Left lung (tissue), 10 donors: Measurements from ENCODE around the gene RPL38. TPM values are rescaled to one million over a fixed set of nuclear protein-coding genes. Genes with fewer than 3 reads are reported as not detected.

Experiments used
- ATAC-seq: fragments of 200-7000 bp; cut with Tn5 transposase; one replicate; pipeline ENCODE4 v1.9.1; 2020; ENCODE audit warnings: moderate library complexity
- DNase-seq, 4 donors: peaks; one replicate each; pipeline ENCODE4 v3.0.0-alpha.2; 2013 to 2020
- H3K27ac ChIP-seq, 2 donors: fragments of 200-600 bp; sonication (generic) in 1 of 2; one replicate each; pipeline versions ENCODE4 v1.5.0 to v1.8.0; 2020 to 2021
- H3K27me3 ChIP-seq, 2 donors: fragments of 200-600 bp; sonication (generic) in 1 of 2; one replicate each; pipeline versions ENCODE4 v1.5.0 to v1.8.0; 2020 to 2021
- H3K36me3 ChIP-seq, 2 donors: fragments of 200-600 bp; sonication (generic) in 1 of 2; one replicate each; pipeline versions ENCODE4 v1.5.0 to v1.8.0; 2020 to 2021
- H3K4me1 ChIP-seq, 2 donors: fragments of 200-600 bp; one replicate each; pipeline ENCODE4 v1.8.0; 2021
- H3K4me3 ChIP-seq, 2 donors: fragments of 200-600 bp; sonication (generic) in 1 of 2; one replicate each; pipeline versions ENCODE4 v1.5.0 to v1.8.0; 2020 to 2021; ENCODE audit warnings: mild to moderate bottlenecking in 1 of 2
- H3K9me3 ChIP-seq, 2 donors: fragments of 200-600 bp; sonication (generic) in 1 of 2; one replicate each; pipeline versions ENCODE4 v1.5.0 to v1.8.0; 2020 to 2021
- intact Hi-C, 2 donors: fragments of 100-400 bp; cut with DNase I; formaldehyde crosslinking; loops; one replicate each; pipeline versions ENCODE4 v1.11.2 to v1.14.2; 2022
- polyA plus RNA-seq, 6 donors: library from polyadenylated mRNA; unstranded; fragments of 120-200 nt; gene quantifications; one replicate each; pipeline ENCODE4 v1.2.1, GENCODE V29; 2013; ENCODE audit not compliant: insufficient read length in 6 of 6
- total RNA-seq, 2 donors: library from RNA; stranded (reverse); fragmentation: NEBNext Ultra II Directional; extraction: Animal tissue kit (Norgen Biotek cat#: 25700); gene quantifications; one replicate each; pipeline ENCODE4 v1.2.1, GENCODE V29; 2021
- TF ChIP-seq, protein P1 (sequence below), 2 donors: fragments of 200-600 bp; sonication (generic) in 1 of 2; IDR thresholded peaks; one replicate each; pipeline versions ENCODE4 v1.5.0 to v1.8.0; 2021; ENCODE audit warnings: antibody characterized with exemption in 2 of 2
- donor health status: DM: no; HTN: yes; CAD: no.
- donor health status: DM: no; HTN: no; CAD: no.

Gene RPL38
- total and polyA plus RNA-seq, 8 donors: 624 to 1,464 (median 1,331) TPM

GRCh38 chr17:74212913-74213791 is 9.7 kb downstream of the RPL38 start, which contains the start of gene TTYH2:
Gene TTYH2 (plus strand): TSS chr17:74213571. CDS start chr17:74213588, 17 bp downstream.
- Histone ChIP-seq H3K9me3 (no peaks in the 10 kb centered on the region), H3K4me1 (peaks cover 21 to 59% of the 10 kb centered on the region in 2 donors), H3K27ac (peak within 1 kb of the TSS; percentile 79 to 81), H3K4me3 (peak within 1 kb of the TSS; percentile 53 to 54), H3K27me3 (peaks cover 0 to 21% of the 10 kb centered on the region in 2 donors), H3K36me3 (peaks cover 0 to 29% of the 10 kb centered on the region in 2 donors)
- intact Hi-C loops: loop anchor here in 1 of 2 donors (5.0 kb wide), 1 partner anchor 84 kb away; no protein-coding TSS in a partner anchor
- DNase-seq (peak; percentile 87 to 96 (median 93)), ATAC-seq (peak; percentile 93)
- TF ChIP-seq, protein P1, sequence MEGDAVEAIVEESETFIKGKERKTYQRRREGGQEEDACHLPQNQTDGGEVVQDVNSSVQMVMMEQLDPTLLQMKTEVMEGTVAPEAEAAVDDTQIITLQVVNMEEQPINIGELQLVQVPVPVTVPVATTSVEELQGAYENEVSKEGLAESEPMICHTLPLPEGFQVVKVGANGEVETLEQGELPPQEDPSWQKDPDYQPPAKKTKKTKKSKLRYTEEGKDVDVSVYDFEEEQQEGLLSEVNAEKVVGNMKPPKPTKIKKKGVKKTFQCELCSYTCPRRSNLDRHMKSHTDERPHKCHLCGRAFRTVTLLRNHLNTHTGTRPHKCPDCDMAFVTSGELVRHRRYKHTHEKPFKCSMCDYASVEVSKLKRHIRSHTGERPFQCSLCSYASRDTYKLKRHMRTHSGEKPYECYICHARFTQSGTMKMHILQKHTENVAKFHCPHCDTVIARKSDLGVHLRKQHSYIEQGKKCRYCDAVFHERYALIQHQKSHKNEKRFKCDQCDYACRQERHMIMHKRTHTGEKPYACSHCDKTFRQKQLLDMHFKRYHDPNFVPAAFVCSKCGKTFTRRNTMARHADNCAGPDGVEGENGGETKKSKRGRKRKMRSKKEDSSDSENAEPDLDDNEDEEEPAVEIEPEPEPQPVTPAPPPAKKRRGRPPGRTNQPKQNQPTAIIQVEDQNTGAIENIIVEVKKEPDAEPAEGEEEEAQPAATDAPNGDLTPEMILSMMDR (IDR thresholded peaks at IDR 0.05): no peak

DNA sequence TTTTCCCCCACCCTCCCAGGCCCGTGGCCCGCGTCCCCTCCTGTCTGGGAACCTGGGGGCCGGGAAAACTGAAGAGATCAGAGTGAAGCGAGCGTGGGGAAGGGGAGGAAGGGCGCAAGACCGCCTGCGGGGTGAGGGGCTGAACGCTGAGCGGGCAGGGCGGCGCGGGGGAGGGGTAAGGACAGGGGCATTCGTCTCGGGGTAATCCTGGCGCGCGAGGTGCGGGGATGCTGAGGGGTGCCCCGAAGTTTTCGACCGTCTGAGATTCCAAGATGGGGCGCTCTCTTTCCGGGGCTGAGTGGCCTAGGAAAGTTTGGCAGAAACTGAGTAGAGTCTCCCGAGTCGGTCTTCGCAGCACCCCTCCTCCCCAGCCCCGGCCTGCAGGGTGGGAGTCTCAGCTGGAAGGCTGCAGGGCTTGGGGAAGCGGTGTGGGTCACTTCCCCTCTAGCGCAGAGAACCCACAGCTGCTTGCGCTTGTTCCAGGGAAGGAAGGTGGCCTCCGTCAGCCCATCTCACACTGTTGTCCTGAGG is 10.4 kb downstream of the RPL38 start:
- Histone ChIP-seq H3K4me3 (peak overlapping the region; percentile 53 to 54), H3K27me3 (peaks cover 0 to 21% of the 10 kb centered on the region in 2 donors), H3K27ac (no peak overlapping the region), H3K9me3 (no peaks in the 10 kb centered on the region), H3K4me1 (peaks cover 21 to 53% of the 10 kb centered on the region in 2 donors), H3K36me3 (peaks cover 0 to 22% of the 10 kb centered on the region in 2 donors)
- peak; percentile 4 for ATAC-seq
- peak in 3 of 4 donors; percentile 63 to 83 (median 66) for DNase-seq
- TF ChIP-seq, protein P1 (IDR thresholded peaks at IDR 0.05): no peak
- intact Hi-C loops: loop anchor here in 1 of 2 donors (5.0 kb wide), 1 partner anchor 83 kb away; no protein-coding TSS in a partner anchor

DNA sequence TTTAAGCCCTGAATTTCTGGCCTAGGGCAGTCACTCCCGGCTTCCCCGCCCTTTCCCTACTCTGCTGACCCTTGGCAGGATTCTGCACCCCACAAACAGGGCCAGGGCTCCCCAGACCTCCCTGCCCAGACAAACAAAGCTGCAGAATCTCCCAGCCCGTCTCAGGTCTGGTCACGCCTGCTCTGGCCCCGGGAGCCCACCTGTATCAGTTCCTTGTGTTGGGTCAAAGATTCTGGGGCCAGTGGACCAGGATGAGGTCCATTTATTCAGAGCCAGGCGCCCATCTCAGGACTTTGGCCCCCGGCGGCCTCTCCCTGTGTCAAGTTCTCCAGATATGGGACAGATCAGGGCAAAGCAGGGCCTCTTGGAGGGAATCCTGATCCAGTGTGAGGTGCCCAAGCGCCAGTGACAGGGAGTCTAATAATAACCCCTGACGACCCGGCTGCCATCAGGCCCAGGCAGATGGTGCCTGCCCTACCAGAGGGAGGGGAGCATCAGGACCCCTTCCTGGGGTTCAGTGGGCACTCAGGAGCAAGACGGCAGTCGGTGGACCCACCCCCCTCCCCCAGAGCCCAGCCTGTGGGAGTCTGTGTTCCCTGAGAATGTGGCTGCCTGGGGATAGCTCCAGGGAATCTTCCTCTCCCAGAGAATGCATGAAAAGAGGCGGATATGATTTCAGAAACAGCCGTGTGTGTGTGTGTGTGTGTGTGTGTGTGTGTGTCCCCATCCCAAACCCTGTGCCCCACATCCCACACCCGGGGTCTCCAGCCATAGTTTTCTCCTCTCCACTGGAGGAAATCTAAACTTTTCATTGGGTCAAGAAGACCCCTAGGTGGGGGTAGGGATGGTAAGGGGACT is 11.2 kb downstream of the RPL38 start:
- Histone ChIP-seq H3K27ac (no peak overlapping the region), H3K4me3 (peak overlapping the region in 1 of 2 donors; percentile 53), H3K9me3 (no peaks in the 10 kb centered on the region), H3K4me1 (peaks cover 21 to 47% of the 10 kb centered on the region in 2 donors), H3K36me3 (peaks cover 0 to 14% of the 10 kb centered on the region in 2 donors), H3K27me3 (peaks cover 0 to 21% of the 10 kb centered on the region in 2 donors)
- DNase-seq (peak in 1 of 4 donors; percentile 45), ATAC-seq (no peak)
- intact Hi-C loops: loop anchor here in 1 of 2 donors (5.0 kb wide), 1 partner anchor 83 kb away; no protein-coding TSS in a partner anchor
- TF ChIP-seq, protein P1 (IDR thresholded peaks at IDR 0.05): no peak

- intact Hi-C loops: no loop called here
- Histone ChIP-seq H3K9me3 (no peaks in the 10 kb centered on the region), H3K4me1 (peaks cover 21 to 40% of the 10 kb centered on the region in 2 donors), H3K36me3 (peaks cover 0 to 8% of the 10 kb centered on the region in 2 donors), H3K4me3 (no peak overlapping the region), H3K27ac (no peak overlapping the region), H3K27me3 (peaks cover 0 to 21% of the 10 kb centered on the region in 2 donors)
- peak in 1 of 4 donors; percentile 39 for DNase-seq
- ATAC-seq: no peak
- TF ChIP-seq, protein P1 (IDR thresholded peaks at IDR 0.05): no peak
Observed at GRCh38 chr17:74215342-74215727, 11.9 kb downstream of the RPL38 start.
